K562 (cell line): ENCODE measurements around the gene HES4. TPM values are rescaled to one million over a fixed set of nuclear protein-coding genes. Genes with fewer than 3 reads are reported as not detected.
A peak's percentile ranks its signal among the peaks of the same experiment; 100 is the strongest.

Experiments used
- CHD4 ChIP-seq: fragments of 200-600 bp; sonication (generic); IDR thresholded peaks from 3 replicates; pipeline ENCODE4 v1.6.1; 2012; ENCODE audit warnings: low read depth, mild to moderate bottlenecking, mixed read lengths, low read length, inconsistent platforms; ENCODE audit not compliant: insufficient read depth, insufficient replicate concordance, poor library complexity, severe bottlenecking
- ELF2 ChIP-seq: fragments of 250-450 bp; sonication (Bioruptor Pico); IDR thresholded peaks from 2 replicates; pipeline ENCODE4 v1.5.0; 2021; ENCODE audit warnings: mild to moderate bottlenecking
- GABPB1 ChIP-seq: sonication (generic); formaldehyde crosslinking; IDR thresholded peaks from 2 replicates; pipeline ENCODE4 v1.8.0; 2022; ENCODE audit warnings: mild to moderate bottlenecking, missing genetic modification reagents
- KDM5B ChIP-seq: fragments of 200-600 bp; sonication (generic); IDR thresholded peaks from 2 replicates; pipeline ENCODE4 v1.6.1; 2012; ENCODE audit warnings: low read depth, mild to moderate bottlenecking, moderate library complexity, low read length, control low read depth, inconsistent platforms; ENCODE audit not compliant: insufficient replicate concordance
- MAFF ChIP-seq: IDR thresholded peaks from 2 replicates; pipeline ENCODE4 v1.6.1; 2012; ENCODE audit warnings: low read length, improper control_type of control experiment
- NELFE ChIP-seq: IDR thresholded peaks from 2 replicates; pipeline ENCODE4 v1.6.1; 2011; ENCODE audit warnings: mild to moderate bottlenecking; ENCODE audit not compliant: insufficient read depth, insufficient read length
- NFE2L1 ChIP-seq: fragments of 450-650 bp; IDR thresholded peaks from 2 replicates; pipeline ENCODE4 v1.6.1; 2016; ENCODE audit warnings: missing genetic modification characterization, low read depth, mild to moderate bottlenecking, missing compliant biosample characterization, moderate library complexity, borderline replicate concordance
- NR2C1 ChIP-seq, 2 experiments: fragments of 450-650 bp; IDR thresholded peaks; 2 replicates each; pipeline ENCODE4 v1.6.1; 2017; ENCODE audit warnings: mild to moderate bottlenecking in 2 of 2, antibody characterized with exemption in 1 of 2, inconsistent platforms in 1 of 2, missing compliant biosample characterization in 1 of 2, missing genetic modification characterization in 1 of 2
- POLR2B ChIP-seq: fragments of 450-650 bp; IDR thresholded peaks from 2 replicates; pipeline ENCODE4 v1.6.1; 2018; ENCODE audit warnings: low read depth; ENCODE audit not compliant: partially characterized antibody
- PRPF4 ChIP-seq: fragments of 200-400 bp; formaldehyde crosslinking; IDR thresholded peaks from one replicate; pipeline ENCODE4 v1.6.1; 2017; ENCODE audit warnings: low read length, low read depth, mild to moderate bottlenecking; ENCODE audit not compliant: insufficient read depth, poor library complexity, severe bottlenecking
- TFAM ChIP-seq: fragments of 250-450 bp; sonication (Bioruptor Pico); conservative IDR thresholded peaks from 2 replicates; pipeline ENCODE4 v1.5.0; 2021; ENCODE audit warnings: mild to moderate bottlenecking, moderate library complexity
- THRAP3 ChIP-seq: fragments of 450-650 bp; IDR thresholded peaks from 2 replicates; pipeline ENCODE4 v1.6.1; 2016; ENCODE audit warnings: mild to moderate bottlenecking, inconsistent platforms, borderline replicate concordance
- TRIM24 ChIP-seq, 2 experiments: fragments of 450-650 bp; IDR thresholded peaks; 2 replicates each; pipeline ENCODE4 v1.6.1; 2016
- YBX1 ChIP-seq: fragments of 450-650 bp; IDR thresholded peaks from 2 replicates; pipeline ENCODE4 v1.7.1; 2016; ENCODE audit warnings: mild to moderate bottlenecking
- ZNF778 ChIP-seq: fragments of 450-650 bp; formaldehyde crosslinking; IDR thresholded peaks from 2 replicates; pipeline ENCODE4 v1.4.0; 2020; ENCODE audit warnings: mild to moderate bottlenecking, moderate library complexity
- polyA plus RNA-seq, 8 experiments: library from polyadenylated mRNA; depleted of rRNA in 4 of 8; stranded (reverse) in 5 of 8; unstranded in 3 of 8; fragments of >200 nt; fragmentation: Nextera tagmentation in 2 of 8; fragmentation: Illumina TruSeq in 1 of 8; extraction: Ambion mirVana in 2 of 8; extraction: Trizol in 1 of 8; gene quantifications; 2 replicates each; pipeline versions ENCODE4 v1.2.1 to v1.2.3, GENCODE V29; 2011 to 2014; ENCODE audit warnings: inconsistent platforms in 1 of 8, missing spikeins in 1 of 8
- total RNA-seq, 7 experiments: library from RNA; depleted of rRNA in 6 of 7; stranded (reverse); fragments of >200 nt in 6 of 7; fragmentation: Illumina TruSeq in 2 of 7; extraction: Trizol in 2 of 7; gene quantifications; 2 replicates each; pipeline versions ENCODE4 v1.2.1 to v1.2.3, GENCODE V29; 2011 to 2021; ENCODE audit warnings: low replicate concordance in 1 of 7
- TF ChIP-seq, protein P1 (sequence below): fragments of 450-650 bp; formaldehyde crosslinking; IDR thresholded peaks from 2 replicates; pipeline ENCODE4 v1.4.0; 2022; ENCODE audit warnings: missing genetic modification characterization
- TF ChIP-seq, protein P2 (sequence below): fragments of 450-650 bp; formaldehyde crosslinking; IDR thresholded peaks from 2 replicates; pipeline ENCODE4 v1.4.0; 2022; ENCODE audit warnings: mild to moderate bottlenecking, moderate library complexity
- TF ChIP-seq, protein P3 (sequence below): sonication (generic); formaldehyde crosslinking; IDR thresholded peaks from 2 replicates; pipeline ENCODE4 v1.8.1; 2022; ENCODE audit warnings: missing genetic modification reagents
- TF ChIP-seq, protein P4 (sequence below): sonication (generic); IDR thresholded peaks from 2 replicates; pipeline ENCODE4 v1.6.1; 2016
- TF ChIP-seq, protein P5 (sequence below): fragments of 250-450 bp; sonication (Bioruptor Pico); IDR thresholded peaks from 2 replicates; pipeline ENCODE4 v1.8.0; 2021; ENCODE audit warnings: moderate library complexity, mild to moderate bottlenecking, inconsistent platforms
- TF ChIP-seq, protein P6 (sequence below): fragments of 200-800 bp; sonication (Bioruptor generic); IDR thresholded peaks from 2 replicates; pipeline ENCODE4 v1.6.1; 2017; ENCODE audit warnings: missing genetic modification characterization, missing compliant biosample characterization

The HES4 gene
- total and polyA plus RNA-seq, 9 of the 15 experiments (the other 6 are each of a cell fraction or from before 2014, with no cell fraction given): 0.21 to 43.7 (median 5.3) TPM; not detected in 2

DNA sequence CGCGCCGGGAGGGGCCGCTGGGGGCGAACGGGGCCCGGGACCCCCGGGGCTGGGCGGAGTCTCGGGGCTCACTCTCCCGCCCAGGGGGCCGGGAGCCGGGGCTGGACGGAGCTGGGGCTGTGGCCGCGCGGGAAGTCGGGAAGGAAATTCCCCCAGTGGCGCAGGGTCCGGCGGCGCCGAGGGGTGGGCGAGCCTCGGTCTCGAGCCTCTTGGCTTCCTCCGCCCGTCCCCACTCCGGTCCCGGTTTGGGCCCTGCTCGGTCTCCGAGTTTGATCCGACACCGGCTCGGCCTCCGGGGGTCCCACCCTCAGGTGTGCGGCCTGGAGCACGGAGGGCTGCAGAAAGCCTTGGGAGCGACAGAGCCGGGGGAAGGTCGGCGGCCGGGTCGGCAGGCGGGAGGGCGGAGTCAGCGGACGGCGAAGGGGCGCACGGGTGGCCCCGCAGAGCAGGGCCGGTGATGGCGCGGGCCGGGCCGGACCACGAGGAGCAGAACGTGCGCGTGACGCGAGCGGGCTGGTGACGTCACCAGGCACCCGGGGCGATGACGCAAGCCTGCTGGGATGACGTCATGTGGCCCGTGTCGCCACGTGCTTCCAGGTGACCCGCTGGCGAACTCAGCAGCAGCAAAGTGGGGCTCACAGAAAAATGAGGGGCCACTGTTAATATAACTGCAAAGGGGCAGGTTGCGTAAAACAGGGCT, 610 bp upstream of the HES4 start (continued):
- TF ChIP-seq, protein P1, sequence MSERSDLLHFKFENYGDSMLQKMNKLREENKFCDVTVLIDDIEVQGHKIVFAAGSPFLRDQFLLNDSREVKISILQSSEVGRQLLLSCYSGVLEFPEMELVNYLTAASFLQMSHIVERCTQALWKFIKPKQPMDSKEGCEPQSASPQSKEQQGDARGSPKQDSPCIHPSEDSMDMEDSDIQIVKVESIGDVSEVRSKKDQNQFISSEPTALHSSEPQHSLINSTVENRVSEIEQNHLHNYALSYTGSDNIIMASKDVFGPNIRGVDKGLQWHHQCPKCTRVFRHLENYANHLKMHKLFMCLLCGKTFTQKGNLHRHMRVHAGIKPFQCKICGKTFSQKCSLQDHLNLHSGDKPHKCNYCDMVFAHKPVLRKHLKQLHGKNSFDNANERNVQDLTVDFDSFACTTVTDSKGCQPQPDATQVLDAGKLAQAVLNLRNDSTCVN: no peak
- TF ChIP-seq ELF2 (CRISPR knock-in tag): no peak; the same call in 1 of the 2 replicates
- TF ChIP-seq, protein P2, sequence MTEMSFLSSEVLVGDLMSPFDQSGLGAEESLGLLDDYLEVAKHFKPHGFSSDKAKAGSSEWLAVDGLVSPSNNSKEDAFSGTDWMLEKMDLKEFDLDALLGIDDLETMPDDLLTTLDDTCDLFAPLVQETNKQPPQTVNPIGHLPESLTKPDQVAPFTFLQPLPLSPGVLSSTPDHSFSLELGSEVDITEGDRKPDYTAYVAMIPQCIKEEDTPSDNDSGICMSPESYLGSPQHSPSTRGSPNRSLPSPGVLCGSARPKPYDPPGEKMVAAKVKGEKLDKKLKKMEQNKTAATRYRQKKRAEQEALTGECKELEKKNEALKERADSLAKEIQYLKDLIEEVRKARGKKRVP (CRISPR knock-in tag): peak; percentile 75; the same call in 1 of the 2 replicates
- TF ChIP-seq, protein P3, sequence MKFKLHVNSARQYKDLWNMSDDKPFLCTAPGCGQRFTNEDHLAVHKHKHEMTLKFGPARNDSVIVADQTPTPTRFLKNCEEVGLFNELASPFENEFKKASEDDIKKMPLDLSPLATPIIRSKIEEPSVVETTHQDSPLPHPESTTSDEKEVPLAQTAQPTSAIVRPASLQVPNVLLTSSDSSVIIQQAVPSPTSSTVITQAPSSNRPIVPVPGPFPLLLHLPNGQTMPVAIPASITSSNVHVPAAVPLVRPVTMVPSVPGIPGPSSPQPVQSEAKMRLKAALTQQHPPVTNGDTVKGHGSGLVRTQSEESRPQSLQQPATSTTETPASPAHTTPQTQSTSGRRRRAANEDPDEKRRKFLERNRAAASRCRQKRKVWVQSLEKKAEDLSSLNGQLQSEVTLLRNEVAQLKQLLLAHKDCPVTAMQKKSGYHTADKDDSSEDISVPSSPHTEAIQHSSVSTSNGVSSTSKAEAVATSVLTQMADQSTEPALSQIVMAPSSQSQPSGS (CRISPR knock-in tag): peak; percentile 100
- no peak for TF ChIP-seq NELFE
- TF ChIP-seq THRAP3: no peak
- peak; percentile 79 for TF ChIP-seq PRPF4
- no peak for TF ChIP-seq ZNF778 (CRISPR knock-in tag)
- peak; percentile 58 for TF ChIP-seq POLR2B
- no peak for TF ChIP-seq KDM5B
- TF ChIP-seq, protein P4, sequence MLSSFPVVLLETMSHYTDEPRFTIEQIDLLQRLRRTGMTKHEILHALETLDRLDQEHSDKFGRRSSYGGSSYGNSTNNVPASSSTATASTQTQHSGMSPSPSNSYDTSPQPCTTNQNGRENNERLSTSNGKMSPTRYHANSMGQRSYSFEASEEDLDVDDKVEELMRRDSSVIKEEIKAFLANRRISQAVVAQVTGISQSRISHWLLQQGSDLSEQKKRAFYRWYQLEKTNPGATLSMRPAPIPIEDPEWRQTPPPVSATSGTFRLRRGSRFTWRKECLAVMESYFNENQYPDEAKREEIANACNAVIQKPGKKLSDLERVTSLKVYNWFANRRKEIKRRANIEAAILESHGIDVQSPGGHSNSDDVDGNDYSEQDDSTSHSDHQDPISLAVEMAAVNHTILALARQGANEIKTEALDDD: no peak
- TF ChIP-seq NFE2L1 (tag): no peak
- TF ChIP-seq TFAM: no peak
- peak; percentile 67 to 81; a peak in 3 of 4 replicates for TF ChIP-seq TRIM24 (IDR thresholded peaks at IDR 0.05)
- TF ChIP-seq, protein P5, sequence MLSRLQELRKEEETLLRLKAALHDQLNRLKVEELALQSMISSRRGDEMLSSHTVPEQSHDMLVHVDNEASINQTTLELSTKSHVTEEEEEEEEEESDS (CRISPR knock-in tag): no peak
- TF ChIP-seq GABPB1: peak; percentile 94
- TF ChIP-seq, protein P6, sequence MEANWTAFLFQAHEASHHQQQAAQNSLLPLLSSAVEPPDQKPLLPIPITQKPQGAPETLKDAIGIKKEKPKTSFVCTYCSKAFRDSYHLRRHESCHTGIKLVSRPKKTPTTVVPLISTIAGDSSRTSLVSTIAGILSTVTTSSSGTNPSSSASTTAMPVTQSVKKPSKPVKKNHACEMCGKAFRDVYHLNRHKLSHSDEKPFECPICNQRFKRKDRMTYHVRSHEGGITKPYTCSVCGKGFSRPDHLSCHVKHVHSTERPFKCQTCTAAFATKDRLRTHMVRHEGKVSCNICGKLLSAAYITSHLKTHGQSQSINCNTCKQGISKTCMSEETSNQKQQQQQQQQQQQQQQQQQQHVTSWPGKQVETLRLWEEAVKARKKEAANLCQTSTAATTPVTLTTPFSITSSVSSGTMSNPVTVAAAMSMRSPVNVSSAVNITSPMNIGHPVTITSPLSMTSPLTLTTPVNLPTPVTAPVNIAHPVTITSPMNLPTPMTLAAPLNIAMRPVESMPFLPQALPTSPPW (CRISPR knock-in tag): peak; percentile 85
- no peak for TF ChIP-seq CHD4
- TF ChIP-seq YBX1: no peak
- no peak for TF ChIP-seq NR2C1 (IDR thresholded peaks at IDR 0.05)
- peak; percentile 62 for TF ChIP-seq NR2C1 (tag; IDR thresholded peaks at IDR 0.05)
- TF ChIP-seq MAFF: no peak
